Neural progenitor cell (in vitro differentiated cells): ENCODE results near the gene MYH7B.

Experiments used
- EZH2 ChIP-seq: fragments of 200-600 bp; sonication (generic); IDR thresholded peaks from 2 replicates; pipeline ENCODE4 v1.6.1; 2017; ENCODE audit warnings: antibody characterized with exemption, mild to moderate bottlenecking, moderate library complexity
- TF ChIP-seq, protein P1 (sequence below): fragments of 200-600 bp; sonication (generic); IDR thresholded peaks from 2 replicates; pipeline ENCODE4 v1.5.1; 2017; ENCODE audit warnings: antibody characterized with exemption, mild to moderate bottlenecking

DNA sequence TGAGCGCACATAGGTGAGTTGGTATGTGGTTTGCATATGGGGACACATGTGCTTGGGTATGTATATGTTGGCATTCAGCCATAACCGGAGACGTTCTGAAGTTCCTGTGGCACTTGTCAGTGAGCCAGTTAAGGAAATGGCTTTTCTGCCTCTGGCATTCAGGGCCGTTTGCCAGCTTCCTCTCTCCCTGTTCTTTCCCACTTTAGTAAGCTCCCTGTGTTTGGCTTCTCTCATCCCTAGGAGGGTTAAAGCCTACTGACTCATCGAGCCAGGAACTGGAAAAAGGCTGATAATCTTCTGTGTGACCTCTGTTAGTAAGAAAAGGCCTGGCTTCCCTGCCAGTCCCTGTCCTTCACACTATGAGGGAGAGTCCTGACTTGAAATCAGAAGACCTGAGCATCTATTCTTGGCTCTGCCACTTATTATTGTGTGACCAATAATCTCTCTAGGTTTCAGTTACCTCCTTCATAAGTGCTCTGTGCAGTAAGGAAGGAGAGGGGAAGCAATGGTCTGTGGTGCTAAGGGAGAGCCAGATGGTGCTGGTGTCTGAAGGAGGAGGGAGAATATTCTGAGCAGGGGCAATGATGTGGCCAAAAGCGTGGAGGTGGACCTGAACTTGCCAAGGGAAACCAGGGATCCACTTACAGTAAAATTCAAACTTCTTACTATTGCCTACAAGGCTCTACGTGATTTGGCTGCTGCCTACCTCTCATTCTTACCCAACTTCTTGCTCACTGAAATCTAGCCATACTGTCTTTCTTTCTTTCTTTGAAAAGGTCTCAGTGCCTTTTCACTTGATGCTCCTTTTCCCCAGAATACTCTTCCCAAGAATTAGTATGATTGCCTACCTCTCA is 47.8 kb upstream of the MYH7B start:
- TF ChIP-seq, protein P1, sequence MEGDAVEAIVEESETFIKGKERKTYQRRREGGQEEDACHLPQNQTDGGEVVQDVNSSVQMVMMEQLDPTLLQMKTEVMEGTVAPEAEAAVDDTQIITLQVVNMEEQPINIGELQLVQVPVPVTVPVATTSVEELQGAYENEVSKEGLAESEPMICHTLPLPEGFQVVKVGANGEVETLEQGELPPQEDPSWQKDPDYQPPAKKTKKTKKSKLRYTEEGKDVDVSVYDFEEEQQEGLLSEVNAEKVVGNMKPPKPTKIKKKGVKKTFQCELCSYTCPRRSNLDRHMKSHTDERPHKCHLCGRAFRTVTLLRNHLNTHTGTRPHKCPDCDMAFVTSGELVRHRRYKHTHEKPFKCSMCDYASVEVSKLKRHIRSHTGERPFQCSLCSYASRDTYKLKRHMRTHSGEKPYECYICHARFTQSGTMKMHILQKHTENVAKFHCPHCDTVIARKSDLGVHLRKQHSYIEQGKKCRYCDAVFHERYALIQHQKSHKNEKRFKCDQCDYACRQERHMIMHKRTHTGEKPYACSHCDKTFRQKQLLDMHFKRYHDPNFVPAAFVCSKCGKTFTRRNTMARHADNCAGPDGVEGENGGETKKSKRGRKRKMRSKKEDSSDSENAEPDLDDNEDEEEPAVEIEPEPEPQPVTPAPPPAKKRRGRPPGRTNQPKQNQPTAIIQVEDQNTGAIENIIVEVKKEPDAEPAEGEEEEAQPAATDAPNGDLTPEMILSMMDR: no peak
- no peak for TF ChIP-seq EZH2
